HG02870 (cell line): ENCODE results near the gene ANK3.

Experiments
- ATAC-seq: cut with Tn5 transposase; IDR thresholded peaks from one replicate; pipeline ENCODE4 v1.9.1; 2021; ENCODE audit warnings: mild to moderate bottlenecking, moderate library complexity; ENCODE audit not compliant: unreplicated experiment

ANK3 gene

DNA sequence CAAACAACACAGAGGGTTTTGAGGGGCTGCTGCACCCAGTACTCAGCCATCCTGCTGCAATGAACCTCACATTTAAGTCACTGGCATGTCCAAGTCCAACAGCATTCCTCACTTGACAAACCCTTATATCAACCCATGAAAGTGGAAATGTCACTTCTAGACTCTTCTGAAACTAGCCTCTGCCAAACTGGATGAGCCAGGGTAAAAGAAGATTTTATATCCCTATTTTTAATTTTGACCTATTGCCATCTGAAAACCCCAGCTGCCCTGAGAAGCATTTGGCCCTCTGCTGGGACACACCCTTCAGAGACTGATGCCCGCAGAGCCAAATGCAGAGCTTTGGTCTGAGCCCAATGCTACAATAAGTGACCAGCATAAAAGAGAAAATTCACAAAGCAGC, 201.1 kb downstream of the ANK3 start:
- no peak for ATAC-seq

DNA sequence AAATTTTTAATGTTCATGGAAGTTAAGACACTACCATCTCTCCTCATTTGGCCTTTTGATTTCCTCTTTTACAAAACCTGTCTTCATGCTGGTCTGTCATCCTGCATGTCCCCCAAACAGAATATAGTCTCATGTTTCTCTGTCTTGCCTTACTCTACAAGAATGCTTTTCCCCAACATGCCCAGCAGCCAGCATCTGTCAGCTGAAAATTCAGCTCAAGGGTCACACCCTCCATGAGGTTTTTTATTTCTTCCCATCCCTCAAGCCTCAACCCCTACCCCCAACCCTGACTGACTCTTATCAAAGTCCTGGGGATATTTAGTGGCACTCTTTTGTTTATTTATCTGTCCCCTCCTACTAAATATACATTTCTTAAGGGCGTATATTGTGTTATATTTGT, 202.0 kb downstream of the ANK3 start:
- no peak for ATAC-seq

DNA sequence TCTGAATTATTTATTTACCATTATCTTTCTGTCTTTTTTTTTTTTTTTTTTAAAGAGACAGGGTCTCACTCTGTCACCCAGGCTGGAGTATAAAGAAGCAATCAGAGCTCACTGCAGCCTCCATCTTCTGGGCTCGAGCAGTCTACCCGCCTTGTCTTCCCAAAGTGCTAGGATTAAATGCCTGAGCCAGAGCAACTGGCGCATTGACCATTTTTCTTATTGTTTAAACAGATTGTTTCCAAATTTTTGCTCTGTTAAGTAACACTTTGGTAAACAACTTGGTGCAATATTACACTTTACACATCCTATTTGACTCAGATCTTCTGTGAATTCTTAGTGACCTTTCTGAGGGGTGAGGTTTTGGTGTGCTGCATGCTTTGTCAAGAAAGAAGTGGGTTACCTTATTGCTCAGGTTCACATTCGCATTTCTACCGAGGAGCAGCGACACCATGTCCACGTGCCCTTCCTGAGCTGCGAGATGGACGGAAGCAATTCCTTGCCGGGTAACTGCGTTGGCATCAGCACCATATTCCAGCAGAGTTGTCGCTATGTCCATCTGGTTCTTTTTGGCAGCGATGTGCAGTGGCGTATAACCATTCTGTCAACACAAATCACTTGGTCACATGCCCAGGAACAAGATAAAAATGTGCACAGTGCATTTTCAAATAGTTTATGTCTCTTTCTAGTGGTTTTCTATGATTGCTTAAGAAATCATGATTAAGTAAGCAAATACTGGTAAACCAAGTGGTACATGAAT, 203.2 kb downstream of the ANK3 start:
- ATAC-seq: no peak

DNA sequence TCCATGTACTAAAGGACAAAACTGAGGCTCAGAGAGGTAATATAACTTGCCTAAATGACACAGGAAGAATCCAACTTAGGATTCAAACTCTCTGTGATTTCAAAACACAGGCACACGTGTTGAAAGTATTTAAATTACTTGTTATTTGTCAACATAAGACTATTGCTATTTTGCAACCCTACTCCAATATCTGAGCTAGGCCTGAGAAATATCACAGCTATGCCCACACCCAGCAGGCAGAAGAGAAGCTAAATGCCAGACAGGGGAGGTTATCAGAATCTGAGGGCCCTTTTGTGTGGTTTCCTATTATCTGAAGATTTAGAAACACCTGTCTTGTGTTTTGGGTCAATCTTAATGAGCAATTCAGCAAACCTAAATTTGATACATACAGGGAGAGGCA, 204.3 kb downstream of the ANK3 start:
- no peak for ATAC-seq

DNA sequence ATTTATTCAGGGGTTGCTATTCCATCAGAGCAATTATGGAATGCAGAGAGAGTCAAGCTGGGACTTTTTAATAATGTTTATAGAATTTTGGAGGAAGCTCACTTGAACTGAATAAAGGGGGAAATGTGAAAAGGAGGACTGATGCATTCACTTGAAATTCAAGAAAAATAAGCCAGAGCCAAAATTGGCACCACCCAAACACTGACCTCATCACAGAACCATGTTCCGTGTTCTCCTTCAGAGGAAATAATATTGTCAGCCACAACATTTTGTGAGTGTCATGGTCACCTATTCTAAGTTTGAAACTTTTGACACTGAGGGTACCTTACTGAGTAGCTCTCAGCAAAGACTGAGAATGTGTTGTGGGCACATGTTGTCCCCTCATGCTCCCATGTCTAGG, 207.0 kb downstream of the ANK3 start:
- no peak for ATAC-seq

DNA sequence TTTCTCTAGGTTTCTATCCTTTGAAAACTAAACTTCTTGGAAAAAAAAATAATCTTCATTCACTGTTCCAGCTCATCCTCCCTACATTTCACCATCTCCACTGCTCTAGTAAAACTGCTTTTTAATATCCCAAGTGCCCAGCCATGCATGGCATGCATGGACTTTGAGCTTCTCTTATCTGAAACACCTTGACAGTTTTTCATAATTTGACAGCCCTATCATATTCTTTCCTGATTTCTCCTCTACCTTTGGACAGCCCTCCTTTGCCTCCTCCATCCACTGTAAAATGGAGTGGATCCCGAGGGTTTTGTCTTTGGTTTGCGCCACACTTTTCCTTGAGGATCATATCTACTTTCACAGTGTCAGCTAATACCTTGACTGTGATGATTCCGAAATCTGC, 212.8 kb downstream of the ANK3 start:
- ATAC-seq: no peak

DNA sequence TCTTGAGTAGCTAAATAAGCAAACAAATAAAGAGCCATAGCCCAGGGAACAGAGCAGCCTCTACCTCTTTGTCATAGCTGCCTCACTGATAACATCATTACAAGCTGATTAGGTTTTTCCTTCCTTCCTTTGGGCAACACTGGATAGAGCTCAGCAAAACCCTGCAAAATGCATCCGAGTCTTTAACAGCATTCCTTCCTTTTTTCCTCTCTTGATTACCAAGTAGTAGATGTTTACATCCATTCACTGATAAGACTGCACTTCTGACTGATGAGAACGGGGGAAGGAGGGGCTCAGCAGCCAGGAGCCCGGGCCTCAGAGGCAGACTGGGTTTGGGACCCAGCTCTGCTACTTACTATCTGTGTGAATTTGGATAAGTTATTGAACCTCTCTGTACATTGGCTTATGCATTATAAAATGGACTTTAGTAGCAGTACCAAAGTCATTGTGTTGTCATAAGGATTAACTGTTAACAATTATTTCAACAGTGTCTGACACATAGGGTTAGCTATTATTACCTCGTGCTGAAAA, 214.2 kb downstream of the ANK3 start:
- no peak for ATAC-seq

DNA sequence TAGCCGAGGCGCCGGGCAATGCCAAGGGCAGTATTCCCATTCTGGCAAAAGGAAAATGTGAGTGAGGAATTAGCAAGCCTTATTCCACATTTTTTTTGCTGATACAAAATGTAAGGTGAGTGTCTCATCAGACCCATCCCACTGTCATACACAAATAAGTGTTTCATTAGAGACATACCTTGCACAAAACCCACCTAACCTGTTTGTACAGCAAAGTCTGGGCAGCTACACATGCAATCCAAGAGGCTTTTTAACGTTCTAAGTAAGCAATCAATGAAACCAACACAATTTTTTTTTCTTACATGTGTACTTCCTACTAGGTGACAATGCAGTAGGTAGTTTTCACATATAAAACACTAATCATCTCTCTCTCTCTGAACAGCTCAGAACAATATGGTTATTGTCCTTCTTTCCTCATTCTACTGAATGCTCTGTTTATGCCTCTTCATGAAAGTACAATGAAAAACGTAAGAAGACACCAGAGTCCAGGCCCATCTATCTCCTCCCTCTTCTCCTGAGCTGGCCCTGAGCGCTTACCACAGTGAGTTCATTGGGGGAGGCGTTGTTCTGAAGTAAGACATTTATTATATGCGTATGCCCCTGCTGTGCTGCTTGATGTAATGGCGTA, 217.2 kb downstream of the ANK3 start:
- ATAC-seq: no peak

DNA sequence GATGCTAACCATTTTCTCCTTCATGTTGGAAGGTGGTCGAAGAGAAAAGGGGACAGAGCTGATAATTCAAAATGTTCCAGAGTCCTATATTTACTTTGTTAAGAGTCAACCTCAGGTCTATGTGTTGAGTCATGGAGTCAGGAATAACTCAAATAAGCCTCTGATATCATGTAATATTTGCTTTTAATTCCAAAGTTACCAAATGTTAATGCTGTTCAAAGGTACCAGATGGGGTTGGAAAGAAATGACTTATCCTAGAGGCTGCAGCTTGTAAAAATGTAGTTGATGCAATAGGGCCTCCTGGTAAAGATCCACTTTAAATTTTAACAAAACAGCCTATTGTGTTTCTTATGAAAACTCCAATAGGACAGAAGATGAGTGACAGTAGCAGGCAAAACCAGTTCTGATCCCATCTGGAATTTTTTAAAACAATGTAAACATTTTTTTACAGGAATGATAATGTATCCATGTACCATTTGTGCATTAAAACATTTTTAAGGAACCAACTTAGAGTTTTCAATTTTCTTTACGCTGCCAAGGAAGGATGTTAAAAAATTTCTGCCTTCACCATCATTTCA, 218.2 kb downstream of the ANK3 start:
- ATAC-seq: no peak

DNA sequence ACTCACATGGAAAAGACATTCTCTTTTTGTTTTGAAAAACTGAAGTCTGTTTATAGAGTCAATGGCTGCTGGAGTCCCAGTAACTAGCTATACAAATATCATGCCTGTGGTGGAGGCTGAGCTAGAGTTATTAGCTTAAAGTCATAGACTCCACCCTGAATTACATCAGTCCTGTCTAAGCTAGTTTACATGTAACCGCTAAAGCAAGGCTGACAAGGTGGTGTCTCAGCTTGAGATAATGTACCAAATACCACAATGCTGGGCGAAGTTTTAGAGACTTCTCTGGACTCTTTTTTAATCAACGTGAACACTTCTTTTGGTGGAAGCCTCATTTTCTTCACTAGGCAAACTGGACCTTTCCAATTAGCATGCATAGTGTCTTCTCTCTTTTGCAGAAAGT, 219.4 kb downstream of the ANK3 start:
- no peak for ATAC-seq

DNA sequence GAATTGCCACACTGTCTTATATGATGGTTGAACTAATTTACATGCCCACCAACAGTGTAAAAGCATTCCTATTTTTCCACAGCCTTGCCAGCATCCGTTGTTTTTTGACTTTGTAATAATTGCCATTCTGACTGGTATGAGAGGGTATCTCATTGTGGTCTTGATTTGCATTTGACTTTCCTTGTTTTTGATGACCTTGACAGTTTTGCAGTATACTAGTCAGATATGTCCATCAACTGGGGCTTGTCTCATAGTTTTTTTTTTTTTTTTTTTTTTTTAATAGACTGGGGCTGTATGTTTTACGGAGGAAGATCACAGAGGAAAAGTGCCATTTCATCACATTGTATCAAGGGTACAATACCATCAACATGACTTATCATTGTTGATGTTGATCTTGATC, 220.6 kb downstream of the ANK3 start:
- no peak for ATAC-seq

DNA sequence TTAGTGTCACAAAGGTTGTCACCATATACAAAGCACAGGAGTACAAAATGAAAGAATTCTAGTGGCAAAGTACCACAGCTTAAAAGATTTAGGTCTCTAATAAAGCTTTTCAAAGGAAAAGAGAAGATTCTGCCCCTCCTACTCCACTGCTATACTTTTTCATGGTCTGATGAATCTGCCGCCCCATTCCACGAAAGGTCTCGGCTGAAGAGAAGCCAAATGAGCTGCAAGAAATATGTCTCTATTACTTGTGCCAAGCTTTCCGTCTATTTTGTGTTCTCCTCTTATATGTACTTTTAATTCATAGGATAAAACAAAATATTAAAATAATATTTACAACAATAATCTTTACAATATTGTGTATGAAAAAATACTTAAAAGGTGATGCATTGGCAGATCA, 222.6 kb downstream of the ANK3 start:
- no peak for ATAC-seq

DNA sequence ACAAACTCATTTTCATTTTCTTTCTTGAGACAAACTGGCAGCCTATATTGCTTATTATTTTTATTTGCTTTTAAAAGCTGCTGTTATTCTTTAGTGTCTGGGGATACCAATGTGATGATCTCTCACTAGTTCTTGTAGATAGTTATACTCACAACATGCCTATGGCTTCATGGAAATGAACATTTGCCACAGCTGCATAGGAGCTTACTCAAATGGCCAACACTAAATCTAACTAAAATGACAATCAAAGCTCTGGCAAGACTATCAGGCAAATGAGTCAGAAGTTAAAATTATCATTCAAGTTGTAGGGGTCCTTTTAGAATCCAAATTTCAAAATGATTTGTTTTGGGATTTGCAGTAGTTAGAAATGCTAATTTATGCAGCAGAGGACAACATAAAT, 225.9 kb downstream of the ANK3 start:
- ATAC-seq: no peak

DNA sequence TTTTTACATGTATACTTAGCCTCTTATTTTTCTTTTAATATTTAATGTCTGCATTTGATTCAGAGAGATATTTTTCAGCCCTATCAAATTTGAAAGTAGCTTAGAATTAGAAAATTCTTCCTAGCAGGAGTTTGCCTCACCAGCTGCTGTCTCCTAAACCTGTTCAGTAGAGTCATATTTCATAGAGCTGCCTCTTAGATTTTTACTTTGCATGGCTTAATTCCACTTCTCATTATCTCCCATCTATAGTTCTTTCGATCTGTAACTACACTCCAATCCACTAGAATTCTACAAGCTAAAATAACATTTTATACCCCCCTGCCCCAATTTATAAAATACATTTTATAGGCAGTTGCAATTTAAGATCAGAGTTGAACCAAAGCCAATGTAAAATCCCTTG, 227.0 kb downstream of the ANK3 start:
- no peak for ATAC-seq

DNA sequence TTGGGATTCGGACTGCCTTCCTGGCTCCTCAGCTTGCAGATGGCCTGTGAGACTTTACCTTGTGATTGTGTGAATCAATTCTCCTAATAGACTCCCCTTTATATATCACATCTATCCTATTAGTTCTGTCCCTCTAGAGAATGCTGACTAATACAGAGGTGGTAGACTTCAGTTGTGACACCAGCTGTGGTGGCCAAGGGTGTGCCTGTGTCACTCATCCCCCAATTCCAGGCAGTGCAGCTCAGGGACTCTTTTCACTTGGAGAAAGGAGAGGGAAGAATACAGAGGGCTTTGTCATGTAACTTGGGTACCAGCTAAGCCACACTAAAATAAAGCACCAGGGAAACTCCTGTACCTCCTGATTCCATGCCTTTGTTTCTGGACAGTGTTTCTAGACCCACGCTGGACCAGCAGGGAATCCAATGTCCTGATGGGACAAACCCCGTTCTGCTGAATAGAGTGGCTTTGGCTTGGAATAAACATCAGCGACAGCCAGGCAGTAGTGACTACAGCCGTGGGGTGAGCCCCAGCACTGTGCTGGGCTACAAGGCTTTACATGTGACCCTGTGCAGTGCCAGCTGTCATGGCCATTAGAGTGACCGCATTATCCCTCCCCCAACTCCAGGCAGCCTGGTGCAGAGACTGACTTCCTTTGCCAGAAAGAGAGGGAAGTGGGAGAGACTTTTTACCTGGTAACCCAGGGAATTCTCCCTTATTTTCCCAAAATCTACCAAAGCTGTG, 233.6 kb downstream of the ANK3 start:
- no peak for ATAC-seq

DNA sequence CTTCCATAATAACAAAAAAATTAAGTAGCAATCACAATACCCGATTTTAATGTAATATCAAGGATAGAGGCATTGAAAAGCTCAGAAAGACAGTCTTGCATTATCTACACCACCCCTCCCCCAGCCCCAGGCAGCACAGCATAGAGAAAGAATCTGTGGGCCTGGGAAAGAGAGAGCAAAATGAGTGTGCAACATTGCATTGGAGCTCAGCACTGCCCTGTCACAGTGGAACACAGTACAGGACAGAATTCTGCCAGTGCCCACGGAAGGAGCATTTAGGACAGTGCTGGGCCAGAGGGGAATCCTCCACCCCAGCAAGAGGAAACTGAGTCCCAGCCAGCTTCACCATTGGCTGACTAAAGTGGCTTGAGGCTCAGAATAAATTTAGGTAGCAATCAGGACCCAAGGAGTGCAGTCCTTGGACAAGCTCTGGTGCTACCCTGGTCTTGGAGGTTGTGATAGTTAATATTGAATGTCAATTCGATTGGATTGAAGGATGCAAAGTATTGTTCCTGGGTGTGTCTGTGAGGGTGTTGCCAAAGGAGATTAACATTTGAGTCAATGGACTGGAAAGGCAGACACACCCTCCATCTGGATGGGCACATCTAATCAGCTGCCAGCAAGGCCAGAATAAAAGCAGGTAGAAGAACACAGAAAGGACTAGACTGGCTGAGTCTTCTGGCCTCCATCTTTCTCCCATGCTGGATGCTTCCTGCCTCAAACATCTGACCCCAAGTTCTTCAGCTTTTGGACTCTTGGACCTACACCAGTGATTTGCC, 234.4 kb downstream of the ANK3 start:
- no peak for ATAC-seq

DNA sequence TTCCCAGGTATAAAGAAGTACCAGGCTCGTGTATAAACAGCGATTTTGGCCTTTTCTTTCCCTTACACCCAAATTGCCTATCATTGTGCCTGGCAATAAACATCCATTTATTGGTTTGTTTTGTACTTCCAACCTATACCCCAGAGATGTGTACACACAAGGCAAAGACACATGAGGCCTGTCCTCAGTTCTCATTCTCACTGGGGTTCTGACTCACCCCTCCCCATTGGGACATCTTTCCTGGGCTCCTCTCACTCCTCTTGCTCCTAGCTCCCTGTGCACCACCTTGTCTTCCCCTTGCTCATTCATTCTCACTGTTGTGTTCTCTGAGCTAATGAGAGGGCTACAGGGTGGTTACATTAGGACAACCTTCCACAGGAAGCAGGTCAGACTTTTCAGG, 240.7 kb downstream of the ANK3 start:
- ATAC-seq: no peak

DNA sequence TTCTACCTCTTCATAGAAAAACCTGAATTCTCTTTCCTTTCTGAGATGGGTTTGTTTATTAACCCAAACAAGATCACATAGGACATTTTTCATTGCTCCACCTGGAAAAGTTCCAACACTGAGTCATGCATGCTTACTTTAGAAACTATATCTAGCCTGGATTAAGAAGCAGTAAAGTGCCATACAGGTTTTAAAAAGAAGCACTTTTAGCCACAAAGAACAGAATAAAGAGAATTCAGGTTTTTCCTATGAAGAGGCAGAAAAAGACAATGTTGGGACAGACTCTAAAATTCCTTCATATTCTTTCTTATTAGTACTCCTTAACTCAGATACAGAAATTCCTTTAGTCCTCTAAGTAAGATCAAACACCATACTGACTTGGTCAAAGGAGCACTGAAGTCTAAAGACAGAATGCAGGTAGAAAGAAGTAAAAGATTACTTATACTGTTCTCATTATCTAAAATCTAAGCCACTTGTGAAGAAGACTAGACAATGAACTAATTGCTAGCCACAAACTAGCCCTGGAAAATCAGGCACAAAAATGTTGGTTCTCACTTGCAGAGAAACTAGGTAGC, 241.3 kb downstream of the ANK3 start:
- ATAC-seq: no peak

DNA sequence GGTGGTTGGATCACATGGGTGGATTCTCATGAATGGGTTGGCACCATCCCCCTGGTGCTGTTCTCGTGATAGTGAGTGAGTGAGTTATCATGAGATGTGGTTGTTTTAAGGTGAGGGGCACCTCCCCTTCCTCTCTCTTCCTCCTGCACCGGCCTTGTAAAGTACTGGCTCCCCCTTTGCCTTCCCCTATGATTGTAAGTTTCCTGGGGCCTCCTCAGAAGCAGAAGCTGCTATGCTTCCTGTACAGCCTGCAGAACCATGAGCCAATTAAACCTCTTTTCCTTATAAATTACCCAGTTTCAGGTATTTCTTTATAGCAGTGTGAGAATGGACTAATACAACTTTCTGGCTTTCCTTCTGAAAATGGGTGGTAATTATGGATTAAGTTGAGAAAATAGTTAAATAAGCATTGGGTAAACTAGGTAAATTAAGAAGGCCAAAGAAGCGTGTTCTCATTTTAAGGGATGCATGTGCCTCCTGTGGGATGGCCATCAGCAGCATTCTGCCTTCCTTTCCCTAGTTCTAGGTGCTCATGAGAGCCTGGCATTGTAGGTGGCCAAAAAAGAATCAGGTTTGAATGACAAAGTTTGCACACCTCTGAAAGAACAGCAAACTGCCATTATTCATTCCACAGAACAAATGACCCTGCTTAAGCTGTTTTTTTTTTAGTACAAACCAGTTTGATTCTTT, 242.0 kb downstream of the ANK3 start:
- no peak for ATAC-seq

DNA sequence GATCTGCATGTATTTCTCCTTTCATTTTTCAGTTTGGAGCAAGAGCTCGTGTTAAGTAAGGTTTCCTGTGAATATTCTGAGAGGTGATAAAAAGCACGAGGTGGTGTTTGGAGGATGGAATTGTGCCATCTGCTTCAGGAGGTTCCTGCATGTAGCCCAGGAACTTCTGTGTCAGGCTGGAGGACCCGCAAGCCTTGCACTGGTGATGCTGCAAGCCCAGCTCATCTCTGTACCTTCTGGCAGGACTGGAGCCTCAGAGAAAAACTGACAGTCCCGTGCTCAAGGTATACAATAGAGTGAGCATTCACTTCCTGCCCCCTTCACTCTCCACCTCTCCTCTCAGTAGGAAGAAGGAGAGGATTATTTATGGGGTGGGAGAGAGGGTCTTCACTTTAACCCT, 242.7 kb downstream of the ANK3 start:
- no peak for ATAC-seq
